GM10248 (cell line): ENCODE data around the gene GJB5.

Source experiments
- CTCF ChIA-PET: fragments of 300-600 bp; sonication (Branson Sonifier 250); formaldehyde crosslinking; extraction: SDS; loops from one replicate; lab custom pipeline; 2021; ENCODE audit warnings: antibody characterized with exemption; lab: Yijun Ruan, JAX
- POLR2A ChIA-PET: fragments of 350-650 bp; sonication (Branson Sonifier 250); formaldehyde crosslinking; extraction: SDS; loops from one replicate; lab custom pipeline; 2020; ENCODE audit warnings: antibody characterized with exemption; lab: Yijun Ruan, JAX
- DNase-seq: peaks from one replicate; pipeline ENCODE4 v3.0.0; 2012; ENCODE audit errors: extremely low spot score
- TF ChIP-seq, protein P1 (sequence below): IDR thresholded peaks from 2 replicates; pipeline ENCODE4 v1.5.1; 2012; ENCODE audit warnings: mild to moderate bottlenecking, low read depth; ENCODE audit errors: extremely low read depth, missing control alignments, control extremely low read depth

Gene GJB5

DNA sequence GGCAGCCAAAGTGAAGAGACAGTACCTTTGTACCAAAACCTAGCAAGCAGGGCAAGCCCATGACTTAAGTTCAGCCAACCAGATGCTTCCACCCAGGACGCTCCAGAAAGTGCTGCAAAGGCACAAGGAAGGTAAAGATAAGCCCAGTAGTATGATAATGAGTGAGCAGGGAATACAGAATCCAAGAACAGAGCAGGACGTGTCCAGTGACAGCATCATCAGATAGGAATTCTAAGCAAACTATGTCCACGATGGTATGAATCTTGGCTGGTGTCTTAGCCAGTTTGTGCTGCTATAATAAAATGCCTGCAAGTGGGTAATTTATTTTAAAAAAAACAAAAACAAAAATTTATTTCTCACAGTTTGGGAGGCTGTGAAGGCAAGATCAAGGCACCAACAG lies 51.5 kb downstream of the GJB5 start:
- POLR2A ChIA-PET, result no interaction called here
- no peak for DNase-seq
- CTCF ChIA-PET, result no interaction called here
- TF ChIP-seq, protein P1, sequence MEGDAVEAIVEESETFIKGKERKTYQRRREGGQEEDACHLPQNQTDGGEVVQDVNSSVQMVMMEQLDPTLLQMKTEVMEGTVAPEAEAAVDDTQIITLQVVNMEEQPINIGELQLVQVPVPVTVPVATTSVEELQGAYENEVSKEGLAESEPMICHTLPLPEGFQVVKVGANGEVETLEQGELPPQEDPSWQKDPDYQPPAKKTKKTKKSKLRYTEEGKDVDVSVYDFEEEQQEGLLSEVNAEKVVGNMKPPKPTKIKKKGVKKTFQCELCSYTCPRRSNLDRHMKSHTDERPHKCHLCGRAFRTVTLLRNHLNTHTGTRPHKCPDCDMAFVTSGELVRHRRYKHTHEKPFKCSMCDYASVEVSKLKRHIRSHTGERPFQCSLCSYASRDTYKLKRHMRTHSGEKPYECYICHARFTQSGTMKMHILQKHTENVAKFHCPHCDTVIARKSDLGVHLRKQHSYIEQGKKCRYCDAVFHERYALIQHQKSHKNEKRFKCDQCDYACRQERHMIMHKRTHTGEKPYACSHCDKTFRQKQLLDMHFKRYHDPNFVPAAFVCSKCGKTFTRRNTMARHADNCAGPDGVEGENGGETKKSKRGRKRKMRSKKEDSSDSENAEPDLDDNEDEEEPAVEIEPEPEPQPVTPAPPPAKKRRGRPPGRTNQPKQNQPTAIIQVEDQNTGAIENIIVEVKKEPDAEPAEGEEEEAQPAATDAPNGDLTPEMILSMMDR, result no peak
